Ishikawa (cell line): ENCODE data around the gene MARCHF3.

ENCODE experiments used
- CEBPB ChIP-seq: IDR thresholded peaks from 2 replicates; pipeline ENCODE4 v1.6.1; 2012
- CREB1 ChIP-seq: IDR thresholded peaks from 2 replicates; pipeline ENCODE4 v1.6.1; 2012; ENCODE audit warnings: low read depth
- EP300 ChIP-seq: IDR thresholded peaks from 2 replicates; pipeline ENCODE4 v1.6.1; 2012; ENCODE audit warnings: borderline replicate concordance
- MAX ChIP-seq: IDR thresholded peaks from 2 replicates; pipeline ENCODE4 v1.6.1; 2012
- RAD21 ChIP-seq: IDR thresholded peaks from 2 replicates; pipeline ENCODE4 v1.6.1; 2012; ENCODE audit warnings: low read depth
- REST ChIP-seq: IDR thresholded peaks from 2 replicates; pipeline ENCODE4 v1.6.1; 2012; ENCODE audit warnings: low read depth, mild to moderate bottlenecking
- TAF1 ChIP-seq: IDR thresholded peaks from 2 replicates; pipeline ENCODE4 v1.6.1; 2012; ENCODE audit warnings: low read depth, mild to moderate bottlenecking
- TEAD4 ChIP-seq: IDR thresholded peaks from 2 replicates; pipeline ENCODE4 v1.6.1; 2012
- YY1 ChIP-seq: IDR thresholded peaks from 2 replicates; pipeline ENCODE4 v1.6.1; 2012; ENCODE audit warnings: low read depth
- ZBTB7A ChIP-seq: IDR thresholded peaks from 2 replicates; pipeline ENCODE4 v1.6.1; 2012; ENCODE audit warnings: low read depth

GRCh38 chr5:126956991-126957390 is 73.4 kb downstream of the MARCHF3 start:
- no peak for TF ChIP-seq CREB1
- no peak for TF ChIP-seq TAF1
- TF ChIP-seq TEAD4: no peak
- TF ChIP-seq REST: no peak
- TF ChIP-seq CEBPB: no peak
- no peak for TF ChIP-seq ZBTB7A
- TF ChIP-seq EP300: no peak
- no peak for TF ChIP-seq YY1
- no peak for TF ChIP-seq RAD21
- no peak for TF ChIP-seq MAX
